Iris pigment epithelial cell (primary cell): ENCODE results near the gene GPSM1.

ENCODE experiments used
- DNase-seq: peaks from one replicate; pipeline ENCODE4 v3.0.0-alpha.2; 2011; ENCODE audit warnings: low read depth

The GPSM1 gene

DNA sequence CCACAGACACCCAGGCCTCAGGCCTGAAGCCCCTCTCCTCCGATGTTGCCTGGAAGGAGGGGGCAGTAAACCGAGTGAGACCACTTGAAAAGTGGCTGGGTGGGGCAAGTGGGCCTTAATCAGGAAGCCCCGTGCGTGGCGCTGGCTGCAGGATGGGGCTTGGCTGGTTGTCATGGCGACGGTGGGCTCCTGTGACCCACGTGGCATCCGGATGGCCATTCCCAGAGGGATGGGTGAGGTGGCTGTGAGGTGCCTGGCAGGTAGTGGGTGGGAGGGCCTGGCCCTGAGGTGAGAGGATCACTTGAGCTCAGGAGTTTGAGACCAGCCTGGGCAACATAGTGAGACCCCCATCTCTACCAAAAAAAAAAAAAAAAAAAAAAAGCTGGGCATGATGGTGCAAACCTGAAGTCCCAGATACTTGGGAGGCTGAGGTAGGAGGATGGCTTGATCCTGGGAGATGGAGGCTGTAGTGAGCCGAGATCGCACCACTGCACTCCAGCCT lies 5.2 kb downstream of the GPSM1 start:
- no peak for DNase-seq

DNA sequence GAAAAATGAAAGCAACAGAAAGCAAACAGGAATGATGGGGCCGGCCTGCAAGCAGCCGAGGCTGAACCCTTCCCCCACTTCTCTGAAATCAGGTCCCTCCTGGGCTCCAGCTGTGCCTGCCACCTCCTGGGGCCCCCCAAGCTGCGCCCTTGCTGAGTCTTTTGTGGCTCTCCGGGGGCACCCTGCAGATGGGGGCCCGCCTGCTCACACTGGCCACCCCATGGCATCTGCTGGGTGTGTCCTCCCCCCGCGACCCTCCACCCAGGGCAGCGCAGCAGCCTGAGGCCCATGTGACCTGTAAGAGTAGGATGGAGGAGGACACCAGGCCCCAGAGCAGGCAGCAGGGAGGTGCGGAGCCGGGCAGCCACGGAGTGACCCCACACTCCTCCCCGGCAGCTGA lies 5.7 kb downstream of the GPSM1 start:
- no peak for DNase-seq

DNA sequence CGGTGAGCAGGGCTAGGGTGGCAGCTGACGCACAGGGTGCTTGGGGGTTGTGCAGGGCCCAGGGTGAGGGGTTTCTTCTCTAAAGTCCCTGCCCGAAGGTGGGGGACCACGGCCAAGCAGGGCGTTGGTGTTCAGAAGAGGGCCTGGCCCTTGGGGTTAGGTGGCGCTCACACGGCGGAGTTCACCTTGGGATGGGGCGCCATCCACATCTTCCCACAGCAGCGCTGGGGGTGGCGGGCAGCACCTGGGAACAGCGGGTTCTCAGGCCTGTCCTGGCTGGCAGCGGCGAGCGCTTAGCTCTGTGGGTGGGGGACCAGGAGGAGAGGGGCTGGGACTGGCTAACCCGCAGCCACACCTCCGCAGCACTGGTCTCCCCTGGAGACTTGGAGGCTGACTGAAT lies 6.1 kb downstream of the GPSM1 start:
- no peak for DNase-seq

DNA sequence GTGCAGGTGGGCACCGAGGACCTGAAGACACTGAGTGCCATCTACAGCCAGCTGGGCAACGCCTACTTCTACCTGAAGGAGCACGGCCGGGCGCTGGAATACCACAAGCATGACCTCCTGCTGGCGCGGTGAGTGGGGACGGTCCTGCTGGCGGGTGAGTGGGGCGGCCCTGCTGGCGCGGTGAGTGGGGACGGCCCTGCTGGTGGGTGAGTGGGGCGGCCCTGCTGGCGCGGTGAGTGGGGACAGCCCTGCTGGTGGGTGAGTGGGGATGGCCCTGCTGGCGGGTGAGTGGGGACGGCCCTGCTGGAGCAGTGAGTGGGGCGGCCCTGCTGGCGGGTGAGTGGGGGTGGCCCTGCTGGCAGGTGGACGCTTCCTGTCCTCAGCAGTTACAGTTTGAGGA lies 7.2 kb downstream of the GPSM1 start:
- no peak for DNase-seq

DNA sequence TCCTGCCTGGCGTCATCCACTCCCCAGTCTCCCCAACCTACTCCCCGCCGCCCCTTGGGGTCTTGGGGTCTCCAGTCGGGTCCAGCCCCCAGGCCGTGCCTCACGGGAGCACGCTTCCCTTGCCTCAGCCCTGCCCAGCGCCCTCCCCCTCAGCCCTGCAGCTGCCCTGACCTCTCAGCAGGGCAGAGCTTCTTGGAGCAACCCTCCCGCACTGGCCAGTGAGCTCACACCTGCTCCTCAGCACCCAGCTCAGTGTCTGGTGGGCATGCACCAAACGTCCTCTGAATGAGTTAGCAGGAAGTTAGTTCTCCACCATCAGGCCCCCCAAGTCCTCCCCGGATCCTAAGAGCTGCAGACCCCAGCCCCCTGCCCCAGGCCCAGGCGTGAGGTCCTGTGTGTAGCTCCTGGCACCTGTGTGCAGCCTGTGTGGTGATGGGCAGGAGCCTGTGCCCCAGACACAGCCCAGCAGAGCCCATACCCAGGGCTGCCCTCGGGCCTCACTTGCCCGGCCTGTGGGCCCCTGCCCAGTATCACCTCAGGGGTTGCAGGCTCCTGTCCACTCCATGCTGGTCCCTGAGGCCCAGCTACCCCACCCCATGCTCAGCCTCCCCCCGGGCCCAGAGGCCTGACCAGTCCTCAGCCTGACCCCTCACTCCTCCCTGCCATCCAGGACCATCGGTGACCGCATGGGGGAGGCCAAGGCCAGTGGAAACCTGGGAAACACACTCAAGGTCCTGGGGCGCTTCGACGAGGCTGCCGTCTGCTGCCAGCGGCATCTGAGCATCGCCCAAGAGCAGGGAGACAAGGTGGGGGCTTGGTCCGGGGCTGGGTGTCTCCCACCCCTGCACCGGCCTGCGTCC lies 8.2 kb downstream of the GPSM1 start:
- no peak for DNase-seq

DNA sequence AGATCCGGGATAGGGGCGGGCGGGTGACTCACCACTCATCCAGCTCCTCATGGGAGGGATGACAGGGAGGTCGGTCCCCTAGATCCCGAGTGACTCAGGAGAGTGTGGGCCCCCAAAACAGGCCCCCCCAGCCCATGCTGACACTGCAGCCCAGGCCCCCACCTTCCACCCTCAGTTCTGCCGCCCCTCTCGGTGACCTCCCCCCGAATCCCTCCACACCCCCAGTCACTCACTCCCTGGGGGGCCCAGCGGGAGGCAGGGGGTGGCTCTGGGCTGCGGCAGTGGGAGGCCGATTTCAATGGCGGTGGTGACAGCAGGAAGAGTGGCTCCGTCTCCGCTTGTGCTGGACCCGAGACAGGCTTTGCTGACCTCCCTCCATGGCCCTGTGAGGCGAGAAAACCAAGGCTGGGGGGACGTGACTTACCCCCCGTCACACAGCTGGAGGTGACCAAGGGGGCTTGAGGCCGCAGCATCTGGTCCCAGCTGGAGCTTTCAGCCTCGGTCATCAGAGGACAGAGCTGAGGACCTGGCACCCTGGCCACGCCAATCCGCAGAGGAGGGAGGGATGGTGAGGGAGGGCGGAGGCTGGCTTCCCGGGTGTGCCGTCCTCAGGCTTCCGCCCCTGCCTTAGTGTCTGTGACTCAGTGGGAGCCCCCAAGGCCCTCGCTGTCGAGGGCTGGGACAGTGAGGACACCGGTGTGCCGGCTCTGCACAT lies 9.0 kb downstream of the GPSM1 start:
- DNase-seq, result peak; percentile 63

DNA sequence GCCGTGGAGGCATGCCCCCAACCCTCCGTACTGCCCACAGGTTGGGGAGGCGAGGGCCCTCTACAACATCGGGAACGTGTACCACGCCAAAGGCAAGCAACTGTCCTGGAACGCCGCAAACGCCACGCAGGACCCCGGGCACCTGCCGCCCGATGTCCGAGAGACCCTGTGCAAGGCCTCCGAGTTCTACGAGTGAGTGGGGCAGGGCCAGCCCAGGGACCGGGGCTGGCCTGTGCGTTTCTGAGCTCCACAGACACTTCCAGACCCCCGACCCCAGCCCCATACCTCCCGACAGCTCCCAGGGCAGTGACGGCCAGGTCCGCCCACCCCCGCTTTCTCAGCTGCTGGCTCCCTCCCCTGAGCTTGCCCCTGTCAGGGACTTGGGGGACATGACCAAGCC lies 9.5 kb downstream of the GPSM1 start:
- no peak for DNase-seq

DNA sequence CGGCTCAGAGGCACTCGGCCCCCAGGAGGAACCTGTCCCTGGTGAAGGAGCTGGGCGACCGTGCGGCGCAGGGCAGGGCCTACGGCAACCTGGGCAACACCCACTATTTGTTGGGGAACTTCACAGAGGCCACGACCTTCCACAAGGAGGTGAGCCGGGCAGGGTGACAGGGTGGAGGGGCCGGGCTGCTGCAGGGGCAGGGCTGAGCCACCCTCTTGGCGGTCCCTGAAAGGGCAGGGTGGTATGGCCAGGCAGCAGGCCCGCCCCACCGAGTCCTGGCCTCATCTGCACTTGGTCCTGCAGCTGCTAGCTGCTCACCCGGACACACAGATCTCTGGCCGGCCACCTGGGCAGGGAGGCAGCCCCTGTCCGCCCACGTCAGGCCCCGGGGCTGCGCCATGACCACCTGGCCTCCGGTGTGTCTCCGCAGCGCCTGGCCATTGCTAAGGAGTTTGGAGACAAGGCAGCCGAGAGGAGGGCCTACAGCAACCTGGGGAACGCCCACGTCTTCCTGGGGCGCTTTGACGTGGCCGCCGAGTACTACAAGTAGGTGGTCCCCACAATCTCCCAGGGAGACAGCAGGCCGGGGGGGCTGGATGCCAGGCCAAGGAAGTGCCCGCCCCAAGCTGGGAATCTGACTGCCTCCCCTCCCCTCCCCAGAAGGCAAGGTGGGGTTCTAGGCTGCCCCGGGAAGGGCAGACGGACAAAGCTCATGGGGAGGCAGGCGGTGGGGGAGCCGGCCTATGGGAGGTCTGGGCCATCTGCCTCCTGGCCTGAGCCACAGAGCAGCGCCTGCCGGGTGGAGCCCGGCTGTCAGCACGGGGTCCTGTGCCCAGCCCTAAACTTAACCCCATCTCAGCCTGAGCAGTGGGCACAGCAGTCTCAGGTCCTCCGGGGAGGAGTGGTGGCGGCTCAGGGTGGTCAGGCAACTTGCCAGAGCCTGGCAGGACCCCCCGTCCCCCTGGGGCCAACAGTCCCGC lies 10.4 kb downstream of the GPSM1 start:
- DNase-seq, result no peak

DNA sequence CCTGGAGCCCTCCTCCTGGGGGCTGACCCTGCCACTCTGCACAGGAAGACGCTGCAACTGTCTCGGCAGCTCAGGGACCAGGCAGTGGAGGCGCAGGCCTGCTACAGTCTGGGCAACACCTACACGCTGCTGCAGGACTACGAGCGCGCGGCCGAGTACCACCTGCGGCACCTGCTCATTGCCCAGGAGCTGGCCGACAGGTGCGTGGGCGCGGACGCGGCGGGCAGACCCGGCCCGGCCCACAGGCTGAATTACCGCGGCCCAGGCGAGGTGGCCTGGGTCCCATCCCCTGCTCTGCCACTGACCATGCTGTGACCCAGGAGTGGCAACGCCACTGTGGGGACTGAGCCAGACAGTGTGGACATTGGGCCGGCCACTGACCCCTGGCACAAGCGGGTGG lies 11.2 kb downstream of the GPSM1 start:
- DNase-seq, result no peak

DNA sequence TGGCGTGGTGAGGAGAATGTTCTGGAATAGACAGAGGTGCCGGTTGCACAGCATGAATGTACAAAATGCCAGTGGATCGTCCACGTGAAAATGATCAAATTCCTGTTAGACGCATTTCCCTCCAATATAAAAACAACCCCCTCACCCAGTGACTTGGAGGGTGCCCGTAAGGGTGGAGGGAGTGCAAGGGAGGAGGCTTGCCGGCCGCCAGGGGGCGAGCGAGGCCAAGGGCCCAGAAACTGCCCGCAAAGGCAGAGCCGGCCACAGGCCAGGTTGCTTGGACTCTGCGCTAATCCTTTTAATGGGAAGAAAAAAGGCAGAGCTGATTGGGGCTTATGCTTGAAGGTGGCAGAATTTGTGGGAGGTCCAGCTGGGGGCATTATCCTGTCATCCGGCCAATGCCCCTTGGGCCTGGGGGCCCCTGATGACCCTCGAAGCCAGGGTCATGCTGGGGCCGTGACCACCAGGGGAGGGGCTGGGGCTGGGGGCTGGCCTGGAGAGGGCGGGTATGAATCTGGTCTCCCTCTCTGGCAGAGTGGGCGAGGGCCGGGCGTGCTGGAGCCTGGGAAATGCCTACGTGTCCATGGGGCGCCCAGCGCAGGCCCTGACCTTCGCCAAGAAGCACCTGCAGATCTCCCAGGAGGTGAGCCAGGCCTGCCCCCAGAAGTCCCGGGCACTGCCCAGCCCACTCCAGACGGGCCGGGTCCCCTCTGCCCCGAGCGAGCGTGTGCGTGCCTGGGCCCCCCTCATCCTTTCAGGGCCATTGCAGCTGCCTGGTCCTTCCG lies 12.0 kb downstream of the GPSM1 start:
- DNase-seq, result peak; percentile 48

DNA sequence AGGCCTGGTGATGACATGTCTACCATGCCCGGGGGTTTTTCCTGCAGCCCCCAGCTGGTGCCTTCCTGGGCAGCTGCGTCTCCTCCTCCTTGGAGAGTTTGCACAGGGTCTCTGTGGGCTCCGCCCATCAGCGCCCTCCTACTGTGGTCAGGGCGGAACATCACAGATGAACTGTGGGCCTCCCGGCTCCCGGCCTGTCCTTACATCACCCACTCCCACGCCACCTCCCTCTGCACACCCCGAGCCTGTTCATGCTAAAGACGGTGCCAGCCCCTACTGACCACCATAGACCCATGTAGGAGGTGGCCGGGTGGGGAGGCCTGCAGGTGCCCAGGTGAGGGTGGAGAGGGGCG lies 12.6 kb downstream of the GPSM1 start:
- no peak for DNase-seq

DNA sequence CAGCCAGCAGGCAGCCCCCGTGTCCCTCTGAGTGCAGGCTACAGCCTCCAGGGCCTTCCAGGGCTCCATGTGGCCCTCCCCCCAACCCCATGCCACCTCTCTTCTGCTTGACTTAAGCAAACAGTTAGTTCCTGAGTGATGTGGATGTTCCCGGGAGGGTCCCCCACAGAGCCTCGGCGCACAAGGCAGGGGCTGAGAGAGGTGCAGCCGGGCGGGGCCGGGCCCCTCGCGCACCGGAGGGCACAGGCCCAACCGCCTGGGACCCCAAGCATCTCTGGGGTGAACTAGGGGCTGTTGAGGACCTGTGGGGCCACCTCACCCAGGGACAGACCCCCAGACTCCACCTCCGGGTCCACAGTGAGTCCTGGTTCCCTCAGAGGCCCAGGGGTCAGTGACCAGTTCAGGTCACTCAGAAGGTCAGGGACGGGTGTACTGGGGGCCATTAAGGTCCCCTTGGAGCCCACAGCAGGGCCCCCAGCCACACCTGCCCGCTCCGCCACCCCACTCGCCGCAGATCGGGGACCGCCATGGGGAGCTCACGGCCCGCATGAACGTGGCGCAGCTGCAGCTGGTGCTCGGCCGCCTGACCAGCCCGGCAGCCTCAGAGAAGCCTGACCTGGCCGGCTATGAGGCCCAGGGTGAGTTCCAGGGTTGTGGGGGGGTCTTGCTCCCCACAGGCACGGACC lies 13.2 kb downstream of the GPSM1 start:
- DNase-seq, result no peak

DNA sequence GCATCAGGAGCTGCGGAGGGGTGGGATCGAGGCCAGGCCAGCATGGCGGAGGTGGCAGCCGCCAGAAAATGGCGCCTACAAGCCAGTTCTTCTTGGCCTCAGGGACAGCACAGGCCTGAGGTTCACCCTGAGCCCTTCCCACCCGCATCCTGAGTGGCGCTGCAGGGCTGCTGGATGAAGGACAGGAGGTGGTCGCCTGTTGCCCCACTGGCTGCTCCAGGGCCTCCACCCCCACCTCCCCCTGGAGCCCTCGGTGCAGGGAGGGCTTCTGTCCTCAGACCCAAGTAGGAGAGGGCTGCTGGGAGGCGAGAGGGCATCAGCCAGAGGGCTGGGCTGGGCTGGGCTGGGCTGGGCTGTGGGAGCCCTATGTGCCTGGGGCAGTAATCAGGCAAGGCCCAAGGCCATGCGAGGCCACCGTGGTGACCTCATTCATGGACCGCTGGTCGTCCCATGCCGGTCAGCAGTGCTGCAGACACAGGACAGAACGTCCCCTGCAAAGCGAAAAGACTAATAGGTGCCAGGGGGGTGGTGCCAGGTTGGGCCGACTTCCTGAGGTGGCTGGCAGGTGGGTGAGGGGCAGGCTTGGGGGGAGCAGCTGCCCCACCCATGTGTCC lies 13.8 kb downstream of the GPSM1 start:
- DNase-seq, result no peak

DNA sequence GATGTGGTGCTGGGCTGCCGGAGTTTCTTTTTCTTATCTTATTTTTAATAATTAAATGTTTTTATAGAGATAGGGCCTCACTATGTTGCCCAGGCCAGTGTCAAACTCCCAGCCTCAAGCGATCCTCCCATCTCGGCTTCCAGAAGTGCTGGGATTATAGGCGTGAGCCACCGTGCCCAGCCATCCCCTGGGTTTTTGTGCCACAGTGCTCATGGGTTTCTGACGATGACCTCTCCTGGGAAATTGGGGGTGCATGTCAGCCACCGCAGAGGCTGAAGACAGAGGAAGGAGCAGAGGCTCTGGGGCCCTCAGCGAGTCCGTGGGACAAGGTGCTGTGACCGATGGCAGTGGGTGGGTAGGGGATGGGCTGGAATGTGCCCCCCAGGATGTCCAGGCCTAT lies 14.4 kb downstream of the GPSM1 start:
- no peak for DNase-seq

DNA sequence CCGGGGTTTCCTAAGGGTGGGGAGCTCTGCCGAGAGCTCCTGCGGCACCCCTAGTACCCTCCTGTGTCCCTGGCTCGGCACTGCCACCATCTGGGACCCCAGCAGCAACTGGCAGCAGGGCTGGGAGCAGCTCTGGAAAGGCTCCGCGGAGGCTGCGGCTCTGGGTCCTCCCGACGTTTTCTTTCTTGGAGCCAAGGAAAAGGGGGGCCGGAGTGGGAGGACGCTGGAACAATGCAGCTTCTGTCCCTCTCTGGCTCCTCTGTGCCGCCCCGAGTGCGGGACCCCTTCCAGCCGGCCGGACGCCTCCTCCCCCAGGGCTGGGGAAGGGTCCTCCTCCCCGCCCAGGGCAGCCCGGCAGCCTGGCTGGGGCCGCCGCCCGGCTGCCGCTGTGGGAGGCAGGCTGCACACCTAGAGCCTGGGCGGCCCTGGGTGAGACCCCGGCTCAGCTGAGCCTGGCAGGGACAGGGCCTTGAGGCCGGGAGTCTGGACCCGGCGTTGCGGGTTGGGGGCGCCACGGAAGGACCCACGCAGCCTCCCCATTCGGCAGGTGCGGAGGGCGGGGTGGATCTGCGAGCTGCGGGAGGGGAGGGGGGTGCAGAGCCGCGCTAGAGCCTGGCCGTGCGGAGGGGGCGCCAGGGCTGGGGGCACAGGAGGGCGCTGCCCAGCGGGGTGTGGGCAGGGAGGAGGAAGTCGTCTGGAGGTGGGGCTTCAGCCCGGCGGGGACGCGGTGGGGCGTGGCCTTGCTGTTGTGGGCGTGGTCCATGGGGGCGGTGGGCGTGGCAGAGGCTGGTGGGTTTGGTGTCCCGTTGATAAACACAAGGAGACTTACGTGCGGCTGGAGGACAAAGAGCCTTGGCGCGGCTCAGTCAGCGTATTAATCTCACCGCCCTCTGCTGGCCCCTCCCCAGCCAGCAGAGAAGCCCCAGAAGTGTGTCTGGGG lies 15.1 kb downstream of the GPSM1 start:
- DNase-seq, result peak; percentile 84

DNA sequence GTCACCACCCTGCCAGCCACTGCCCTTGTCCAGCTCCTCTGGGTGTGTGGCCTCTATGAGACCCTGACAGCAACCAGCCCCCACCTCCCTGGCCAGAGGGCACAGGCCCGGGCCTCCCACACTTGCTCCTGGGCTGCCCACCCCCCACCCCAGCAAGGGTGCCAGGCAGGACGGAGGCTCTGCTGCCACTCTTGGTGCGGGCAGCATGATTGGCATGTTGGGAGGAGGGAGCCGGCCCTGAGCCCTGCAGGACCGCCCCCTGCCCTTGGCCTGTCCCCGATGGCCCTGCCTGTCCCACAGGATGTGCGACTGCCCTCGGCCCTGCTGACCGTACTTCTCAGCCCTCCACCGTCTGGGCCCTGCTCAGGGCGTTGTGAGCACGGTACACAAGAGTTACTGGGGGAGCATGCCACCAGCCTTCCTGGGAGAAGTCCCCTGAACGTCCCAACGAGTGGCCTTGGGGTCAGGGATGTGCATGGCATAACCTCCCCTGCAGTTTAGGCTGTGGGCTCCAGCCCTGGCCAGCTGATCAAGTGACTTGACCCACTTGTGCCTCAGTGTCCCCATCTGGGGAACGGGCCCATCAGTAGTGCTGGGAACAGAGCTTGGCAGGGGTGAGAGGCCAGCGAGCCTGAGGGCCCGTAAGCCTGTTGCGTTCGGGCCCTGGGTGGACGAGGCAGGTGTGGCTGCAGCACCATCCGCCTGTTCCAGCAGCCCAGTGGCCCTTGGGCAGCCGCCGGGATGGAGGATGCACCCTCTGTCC lies 16.0 kb downstream of the GPSM1 start:
- DNase-seq, result no peak

DNA sequence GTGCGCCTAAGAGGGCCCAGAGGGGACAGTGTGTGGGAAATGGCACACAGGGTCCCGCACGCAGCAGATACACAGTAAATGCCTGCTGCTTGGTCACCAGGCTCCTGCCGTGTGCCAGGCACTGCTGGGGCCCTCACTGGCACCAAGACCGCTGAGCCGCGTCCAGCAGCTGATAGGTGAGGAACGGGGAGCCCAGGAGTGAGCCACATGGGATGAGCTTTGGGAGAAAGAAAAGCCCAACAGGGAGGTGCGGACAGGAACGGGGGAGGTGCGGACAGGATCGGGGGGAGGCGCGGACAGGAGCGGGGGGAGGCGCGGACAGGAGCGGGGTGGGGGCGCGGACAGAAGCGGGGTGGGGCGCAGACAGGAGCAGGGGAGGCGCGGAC lies 16.5 kb downstream of the GPSM1 start:
- no peak for DNase-seq

DNA sequence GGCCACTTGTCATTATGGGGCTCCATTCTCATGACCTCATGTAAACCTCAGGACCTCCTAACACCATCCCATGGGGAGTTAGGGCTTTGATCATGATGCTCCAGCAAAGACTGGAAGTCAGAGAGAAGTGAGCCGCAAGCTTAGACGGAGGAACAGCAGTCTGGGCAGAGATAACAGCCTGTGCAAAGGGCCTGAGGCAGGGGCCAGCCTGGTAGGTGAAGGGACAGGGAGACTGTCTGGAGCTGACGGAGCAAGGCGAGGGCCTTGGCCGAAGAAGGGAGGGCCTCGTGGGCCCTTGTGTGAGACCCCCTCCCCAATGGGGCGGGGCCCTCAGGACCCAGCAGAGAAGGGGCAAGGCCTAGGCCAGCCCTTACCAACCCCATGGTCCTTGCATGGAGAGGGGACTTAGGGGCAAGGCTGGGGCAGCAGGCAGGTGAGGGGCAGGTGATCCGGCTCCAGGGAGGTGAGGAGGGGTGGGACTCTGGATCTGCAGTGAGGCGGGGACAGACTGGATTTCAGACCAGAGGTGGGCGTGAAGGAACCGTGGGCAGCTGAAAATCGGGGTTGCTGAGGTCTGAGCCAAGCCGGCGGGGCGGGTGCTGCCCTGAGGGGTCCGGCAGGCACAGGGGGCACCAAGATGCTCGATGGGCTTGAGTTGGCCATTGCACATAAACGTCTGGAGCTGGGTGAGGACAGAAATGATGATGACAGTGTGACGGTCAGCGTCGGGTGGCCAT lies 17.4 kb downstream of the GPSM1 start:
- no peak for DNase-seq
